Measurements from ENCODE around the gene CD163.

The CD163 gene

DNA sequence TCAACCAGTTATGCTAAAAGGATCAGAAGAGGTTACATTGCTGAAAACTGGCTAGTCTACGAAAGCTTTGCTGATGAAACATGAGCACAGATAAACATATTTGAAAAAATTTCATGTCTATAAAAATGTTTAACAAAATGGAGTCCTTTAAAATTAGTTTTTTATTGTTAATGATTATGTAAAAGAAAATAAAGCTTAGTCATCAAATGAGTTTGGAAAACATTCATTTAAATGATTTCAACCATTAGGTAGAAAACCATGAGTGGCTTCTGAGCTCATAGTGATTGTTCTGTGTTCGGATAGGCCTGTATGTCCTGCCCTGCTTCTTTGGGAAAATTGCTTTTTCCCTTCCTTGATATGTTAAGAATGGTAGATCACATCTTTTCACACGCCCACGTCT lies 59.0 kb downstream of the CD163 start:
- H3K79me1 ChIP-seq (ENCODE audit: low read depth, low read length): no peaks in the 10 kb centered on the region

DNA sequence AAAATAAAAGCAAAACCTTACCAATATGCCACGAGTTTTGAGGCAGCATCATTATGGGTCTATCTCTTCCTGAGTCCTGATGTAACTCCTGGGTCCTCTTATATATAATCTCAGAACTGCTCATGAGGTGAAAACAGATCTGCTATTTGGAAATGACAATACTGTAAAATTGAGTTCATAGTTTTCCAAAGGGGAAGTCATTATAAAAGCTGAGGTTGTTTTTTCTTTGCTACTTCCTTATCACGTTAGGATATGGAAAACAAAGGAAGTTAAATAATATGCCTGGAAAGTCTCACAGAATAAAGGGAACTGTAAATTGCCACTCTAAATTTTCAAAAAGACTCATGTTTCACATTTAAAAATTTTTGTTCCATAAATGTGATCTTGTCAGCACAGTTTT lies 59.5 kb downstream of the CD163 start, which contains the start of gene CD163L1:
TSS of gene CD163L1 (minus strand) at position 78 of the 400 bp plus-strand sequence. CDS start at position 52, 26 bp downstream.
- no peak for DNase-seq (ENCODE audit: low spot score)
- Histone ChIP-seq H2AFZ (ENCODE audit: low read length) (no peak within 1 kb of the TSS), H2BK5ac (ENCODE audit: low read length) (no peak within 1 kb of the TSS), H3K4me2 (ENCODE audit: insufficient read depth, low read length, poor library complexity, severe bottlenecking) (no peak within 1 kb of the TSS), H3K9ac (ENCODE audit: low read depth, low read length, poor library complexity) (no peak within 1 kb of the TSS), H3K14ac (ENCODE audit: low read length) (no peak within 1 kb of the TSS), H3K4me3 (ENCODE audit: low read length in 2 of 2) (no peak within 1 kb of the TSS), H2BK120ac (ENCODE audit: low read depth, low read length) (no peak within 1 kb of the TSS), H3K4me1 (ENCODE audit: control insufficient read depth in 2 of 2, insufficient read depth in 1 of 2, low read depth in 1 of 2, low read length in 2 of 2) (no peaks in the 10 kb centered on the region), H3K9me3 (replicated peaks in 1 of 2; ENCODE audit: control insufficient read depth in 2 of 2, insufficient read depth in 1 of 2, low read depth in 1 of 2, low read length in 2 of 2) (no peaks in the 10 kb centered on the region), H3K36me3 (replicated peaks in 1 of 2; ENCODE audit: control insufficient read depth in 2 of 2, insufficient read depth in 2 of 2, low read length in 2 of 2) (no peaks in the 10 kb centered on the region), H3K27ac (replicated peaks; ENCODE audit: low read length) (no peak within 1 kb of the TSS), H3K27me3 (ENCODE audit: control insufficient read depth in 3 of 3, insufficient read depth in 3 of 3, low read depth in 1 of 3, low read length in 3 of 3) (peaks cover 0 to 20% (median 0%) of the 10 kb centered on the region in 3 experiments), H4K91ac (ENCODE audit: low read depth, low read length, poor library complexity) (no peak within 1 kb of the TSS), H3K79me1 (ENCODE audit: low read depth, low read length) (no peaks in the 10 kb centered on the region), H3K18ac (ENCODE audit: low read length) (no peak within 1 kb of the TSS), H3K4ac (ENCODE audit: low read length) (no peak within 1 kb of the TSS), H3K23ac (ENCODE audit: low read depth, low read length, poor library complexity) (no peak within 1 kb of the TSS), H2BK15ac (ENCODE audit: low read length) (no peak within 1 kb of the TSS), H4K8ac (ENCODE audit: low read depth, low read length) (no peak within 1 kb of the TSS), H2AK5ac (ENCODE audit: low read depth, low read length) (no peak within 1 kb of the TSS), H2BK12ac (ENCODE audit: low read length) (no peak within 1 kb of the TSS)
- no CpG with 5 or more reads among the region's 2 CpGs for WGBS, 2 donors (ENCODE audit: extremely low coverage in 2 of 2, insufficient read length in 2 of 2, insufficient replicate concordance in 1 of 2)

More for the DNA sequence above, 59.0 kb downstream of the CD163 start:
- Histone ChIP-seq H3K18ac (ENCODE audit: low read length) (no peak overlapping the region), H4K91ac (ENCODE audit: low read depth, low read length, poor library complexity) (no peak overlapping the region), H3K23ac (ENCODE audit: low read depth, low read length, poor library complexity) (no peak overlapping the region), H3K9ac (ENCODE audit: low read depth, low read length, poor library complexity) (no peak overlapping the region), H2BK12ac (ENCODE audit: low read length) (no peak overlapping the region), H3K9me3 (replicated peaks in 1 of 2; ENCODE audit: control insufficient read depth in 2 of 2, insufficient read depth in 1 of 2, low read depth in 1 of 2, low read length in 2 of 2) (no peaks in the 10 kb centered on the region), H2AK5ac (ENCODE audit: low read depth, low read length) (no peak overlapping the region), H2BK120ac (ENCODE audit: low read depth, low read length) (no peak overlapping the region), H2AFZ (ENCODE audit: low read length) (no peak overlapping the region), H2BK15ac (ENCODE audit: low read length) (no peak overlapping the region), H3K27me3 (ENCODE audit: control insufficient read depth in 3 of 3, insufficient read depth in 3 of 3, low read depth in 1 of 3, low read length in 3 of 3) (peaks cover 0 to 18% (median 0%) of the 10 kb centered on the region in 3 experiments), H3K4me2 (ENCODE audit: insufficient read depth, low read length, poor library complexity, severe bottlenecking) (no peak overlapping the region), H3K36me3 (replicated peaks in 1 of 2; ENCODE audit: control insufficient read depth in 2 of 2, insufficient read depth in 2 of 2, low read length in 2 of 2) (no peaks in the 10 kb centered on the region), H3K14ac (ENCODE audit: low read length) (no peak overlapping the region), H4K8ac (ENCODE audit: low read depth, low read length) (no peak overlapping the region), H3K27ac (replicated peaks; ENCODE audit: low read length) (no peak overlapping the region), H2BK5ac (ENCODE audit: low read length) (no peak overlapping the region), H3K4me3 (ENCODE audit: low read length in 2 of 2) (no peak overlapping the region), H3K4me1 (ENCODE audit: control insufficient read depth in 2 of 2, insufficient read depth in 1 of 2, low read depth in 1 of 2, low read length in 2 of 2) (no peaks in the 10 kb centered on the region), H3K4ac (ENCODE audit: low read length) (no peak overlapping the region)
- DNase-seq (ENCODE audit: low spot score): no peak
- WGBS, 2 donors (ENCODE audit: extremely low coverage in 2 of 2, insufficient read length in 2 of 2, insufficient replicate concordance in 1 of 2): no CpG with 5 or more reads among the region's 4 CpGs

DNA sequence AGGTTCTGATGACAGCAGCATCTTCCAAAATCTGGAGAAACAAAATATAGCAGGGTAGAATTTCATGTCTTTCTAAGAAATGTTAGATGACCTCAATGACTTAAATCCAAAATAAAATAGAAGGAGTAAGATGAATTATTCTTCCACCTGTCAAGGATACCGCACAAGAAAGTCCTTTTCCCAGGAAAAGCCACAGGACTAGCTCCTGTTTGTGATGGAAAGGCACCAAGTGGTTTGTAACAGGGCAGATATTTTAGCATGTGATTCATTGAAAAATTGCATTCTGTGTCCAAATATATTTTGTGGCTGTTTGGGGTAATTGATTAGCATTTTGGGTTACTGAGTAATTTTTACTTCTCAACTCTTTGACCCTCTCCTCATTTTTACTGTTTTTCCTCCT lies 62.4 kb downstream of the CD163 start:
- Histone ChIP-seq H4K8ac (ENCODE audit: low read depth, low read length) (no peak overlapping the region), H2BK15ac (ENCODE audit: low read length) (no peak overlapping the region), H3K9ac (ENCODE audit: low read depth, low read length, poor library complexity) (no peak overlapping the region), H3K79me1 (ENCODE audit: low read depth, low read length) (no peaks in the 10 kb centered on the region), H3K4me2 (ENCODE audit: insufficient read depth, low read length, poor library complexity, severe bottlenecking) (no peak overlapping the region), H3K9me3 (replicated peaks in 1 of 2; ENCODE audit: control insufficient read depth in 2 of 2, insufficient read depth in 1 of 2, low read depth in 1 of 2, low read length in 2 of 2) (no peaks in the 10 kb centered on the region), H3K4ac (ENCODE audit: low read length) (no peak overlapping the region), H3K4me1 (ENCODE audit: control insufficient read depth in 2 of 2, insufficient read depth in 1 of 2, low read depth in 1 of 2, low read length in 2 of 2) (no peaks in the 10 kb centered on the region), H2BK5ac (ENCODE audit: low read length) (no peak overlapping the region), H2BK120ac (ENCODE audit: low read depth, low read length) (no peak overlapping the region), H4K91ac (ENCODE audit: low read depth, low read length, poor library complexity) (no peak overlapping the region), H3K14ac (ENCODE audit: low read length) (no peak overlapping the region), H2AK5ac (ENCODE audit: low read depth, low read length) (no peak overlapping the region), H3K4me3 (ENCODE audit: low read length in 2 of 2) (no peak overlapping the region), H2AFZ (ENCODE audit: low read length) (no peak overlapping the region), H2BK12ac (ENCODE audit: low read length) (no peak overlapping the region), H3K27ac (replicated peaks; ENCODE audit: low read length) (no peak overlapping the region), H3K23ac (ENCODE audit: low read depth, low read length, poor library complexity) (no peak overlapping the region), H3K18ac (ENCODE audit: low read length) (no peak overlapping the region), H3K36me3 (replicated peaks in 1 of 2; ENCODE audit: control insufficient read depth in 2 of 2, insufficient read depth in 2 of 2, low read length in 2 of 2) (no peaks in the 10 kb centered on the region), H3K27me3 (ENCODE audit: control insufficient read depth in 3 of 3, insufficient read depth in 3 of 3, low read depth in 1 of 3, low read length in 3 of 3) (peaks cover 0 to 26% (median 0%) of the 10 kb centered on the region in 3 experiments)
- no peak for DNase-seq (ENCODE audit: low spot score)
- no CpG with 5 or more reads among the region's 1 CpG for WGBS, 2 donors (ENCODE audit: extremely low coverage in 2 of 2, insufficient read length in 2 of 2, insufficient replicate concordance in 1 of 2)

DNA sequence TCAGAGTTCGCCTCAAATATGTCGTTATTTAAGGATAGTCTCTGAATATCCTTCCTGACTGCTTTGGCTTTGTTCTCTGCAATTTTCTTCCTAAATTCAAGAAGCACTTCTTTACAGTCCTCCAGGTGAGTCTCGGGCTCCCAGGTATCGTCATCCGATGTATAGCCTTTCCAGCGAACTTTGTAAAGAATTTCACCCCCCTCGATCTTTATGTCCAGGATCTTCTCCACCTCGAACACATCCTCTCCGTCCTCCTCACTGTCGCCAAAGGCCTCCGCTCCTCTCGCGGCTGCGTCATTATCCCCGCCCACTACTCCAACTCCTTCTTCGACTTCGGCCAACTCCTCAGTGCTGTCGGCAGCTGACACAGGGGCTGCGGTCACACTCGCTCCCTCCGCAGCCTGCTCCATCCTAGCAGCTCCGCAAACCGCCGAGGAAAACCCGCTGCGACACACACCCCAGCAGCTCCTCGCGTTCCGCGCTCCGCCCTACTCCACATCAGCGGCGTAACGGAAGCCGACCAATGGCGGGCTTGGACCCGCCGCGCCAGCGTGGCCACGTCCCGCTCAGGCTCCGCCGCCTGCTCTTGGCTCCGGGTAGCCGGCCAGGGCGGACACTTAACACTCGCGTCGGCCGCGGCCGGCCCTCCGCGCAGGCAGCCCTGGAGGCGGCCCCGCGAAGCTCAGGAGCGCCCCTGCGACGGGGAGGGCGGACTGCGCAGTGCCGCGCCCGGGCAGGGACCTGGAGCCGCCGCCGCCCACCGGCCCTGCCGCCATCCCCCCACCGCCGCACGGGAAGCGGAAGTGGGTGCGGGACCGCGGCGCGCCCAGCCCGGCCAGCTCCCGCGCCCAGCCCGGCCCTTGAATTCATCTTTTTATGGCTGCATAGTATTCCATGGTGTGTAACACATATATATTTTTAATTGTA lies 63.7 kb downstream of the CD163 start:
- H3K4ac ChIP-seq (ENCODE audit: low read length): no peak overlapping the region
- DNase-seq (ENCODE audit: low spot score): peak; percentile 48
- H3K4me1 ChIP-seq (ENCODE audit: control insufficient read depth in 2 of 2, insufficient read depth in 1 of 2, low read depth in 1 of 2, low read length in 2 of 2): no peaks in the 10 kb centered on the region
- H2AFZ ChIP-seq (ENCODE audit: low read length): peak overlapping the region; percentile 92
- H2BK5ac ChIP-seq (ENCODE audit: low read length): no peak overlapping the region
- WGBS, 2 donors (ENCODE audit: extremely low coverage in 2 of 2, insufficient read length in 2 of 2, insufficient replicate concordance in 1 of 2): no CpG with 5 or more reads among the region's 84 CpGs
- peak overlapping the region; percentile 32 to 83 for H3K4me3 ChIP-seq (ENCODE audit: low read length in 2 of 2)
- H3K9ac ChIP-seq (ENCODE audit: low read depth, low read length, poor library complexity): peak overlapping the region; percentile 86
- peak overlapping the region; percentile 17 for H4K8ac ChIP-seq (ENCODE audit: low read depth, low read length)
- peak overlapping the region; percentile 73 for H3K23ac ChIP-seq (ENCODE audit: low read depth, low read length, poor library complexity)
- H3K9me3 ChIP-seq (replicated peaks in 1 of 2; ENCODE audit: control insufficient read depth in 2 of 2, insufficient read depth in 1 of 2, low read depth in 1 of 2, low read length in 2 of 2): no peaks in the 10 kb centered on the region
- H2BK15ac ChIP-seq (ENCODE audit: low read length): no peak overlapping the region
- no peak overlapping the region for H2BK120ac ChIP-seq (ENCODE audit: low read depth, low read length)
- no peak overlapping the region for H4K91ac ChIP-seq (ENCODE audit: low read depth, low read length, poor library complexity)
- H3K36me3 ChIP-seq (replicated peaks in 1 of 2; ENCODE audit: control insufficient read depth in 2 of 2, insufficient read depth in 2 of 2, low read length in 2 of 2): no peaks in the 10 kb centered on the region
- no peak overlapping the region for H2BK12ac ChIP-seq (ENCODE audit: low read length)
- no peak overlapping the region for H2AK5ac ChIP-seq (ENCODE audit: low read depth, low read length)
- peak overlapping the region; percentile 71 for H3K14ac ChIP-seq (ENCODE audit: low read length)
- H3K27ac ChIP-seq (replicated peaks; ENCODE audit: low read length): peak overlapping the region; percentile 79
- H3K27me3 ChIP-seq (ENCODE audit: control insufficient read depth in 3 of 3, insufficient read depth in 3 of 3, low read depth in 1 of 3, low read length in 3 of 3): peaks cover 0 to 26% (median 0%) of the 10 kb centered on the region in 3 experiments
- peak overlapping the region; percentile 92 for H3K18ac ChIP-seq (ENCODE audit: low read length)
- H3K79me1 ChIP-seq (ENCODE audit: low read depth, low read length): no peaks in the 10 kb centered on the region
- peak overlapping the region; percentile 45 for H3K4me2 ChIP-seq (ENCODE audit: insufficient read depth, low read length, poor library complexity, severe bottlenecking)
